Activated naive CD4-positive, alpha-beta T cell treated with anti-CD3 and anti-CD28 coated beads, Interleukin-2, amount 10 ng/mL, durations not matched to agents 7 days and 5 days (primary cell): ENCODE data around the gene CARM1.
"Not testable (repeated sequence)": the region's sequence is repeated elsewhere in the genome, so short reads cannot be mapped to it uniquely, and the experiment has no call there.

ENCODE experiments used
- CTCF ChIA-PET: fragments of 350-600 bp; sonication (Branson Sonifier 250); formaldehyde crosslinking; loops from one replicate; lab custom pipeline; 2021; ENCODE audit warnings: antibody characterized with exemption; lab: Charles Lee
- DNase-seq: peaks from one replicate; pipeline ENCODE4 v3.0.0-alpha.2; 2020
- H3K27ac Mint-ChIP-seq: one replicate; pipeline ENCODE4 v1.8.0; 2021; ENCODE audit warnings: mild to moderate bottlenecking, moderate library complexity, mixed read lengths
- H3K27me3 Mint-ChIP-seq: one replicate; pipeline ENCODE4 v1.8.0; 2021; ENCODE audit warnings: mild to moderate bottlenecking, mixed read lengths
- H3K36me3 Mint-ChIP-seq: one replicate; pipeline ENCODE4 v1.8.0; 2021; ENCODE audit warnings: mixed read lengths
- H3K4me1 Mint-ChIP-seq: one replicate; pipeline ENCODE4 v1.8.0; 2021; ENCODE audit warnings: mixed read lengths
- H3K4me3 Mint-ChIP-seq: one replicate; pipeline ENCODE4 v1.8.0; 2021; ENCODE audit warnings: mild to moderate bottlenecking, moderate library complexity, mixed read lengths
- H3K9me3 Mint-ChIP-seq: one replicate; pipeline ENCODE4 v1.8.0; 2021; ENCODE audit warnings: mixed read lengths

CARM1 gene

GRCh38 chr19:10854350-10855089 lies 16.8 kb upstream of the CARM1 start:
- DNase-seq = no peak
- Mint-ChIP-seq H3K4me1 (no peaks in the 10 kb centered on the region), H3K27me3 (no peaks in the 10 kb centered on the region)

GRCh38 chr19:10855879-10856522 lies 15.4 kb upstream of the CARM1 start:
- Mint-ChIP-seq H3K27ac (no peak overlapping the region), H3K27me3 (no peaks in the 10 kb centered on the region), H3K4me3 (no peak overlapping the region), H3K4me1 (peaks cover under 1% of the 10 kb centered on the region), H3K9me3 (no peaks in the 10 kb centered on the region), H3K36me3 (no peaks in the 10 kb centered on the region)
- DNase-seq = peak; percentile 47
- CTCF ChIA-PET = interaction anchor here (1.1 to 3.6 kb wide), 8 partner anchors 8 to 154 kb away, joined by 3 to 32 read pairs (median 6); partner anchors contain the start of gene DNM2

More at GRCh38 chr19:10854350-10855089, 16.8 kb upstream of the CARM1 start:
- H3K27ac Mint-ChIP-seq = no peak overlapping the region
- CTCF ChIA-PET = interaction anchor here (0.6 to 3.6 kb wide), 6 partner anchors 10 to 137 kb away, joined by 3 to 32 read pairs (median 4); partner anchors contain the start of genes DNM2 and TMED1
- no peaks in the 10 kb centered on the region for H3K36me3 Mint-ChIP-seq
- no peak overlapping the region for H3K4me3 Mint-ChIP-seq
- no peaks in the 10 kb centered on the region for H3K9me3 Mint-ChIP-seq

GRCh38 chr19:10856899-10857298 lies 14.5 kb upstream of the CARM1 start:
- not testable (repeated sequence) for H3K27ac Mint-ChIP-seq, H3K4me3 Mint-ChIP-seq, H3K4me1 Mint-ChIP-seq, DNase-seq, H3K36me3 Mint-ChIP-seq, H3K9me3 Mint-ChIP-seq, H3K27me3 Mint-ChIP-seq
- CTCF ChIA-PET = interaction anchor here (1.0 to 2.9 kb wide), 6 partner anchors 9 to 155 kb away, joined by 3 to 14 read pairs (median 4); partner anchors contain the start of gene DNM2

- CTCF ChIA-PET = interaction anchor here (0.6 to 2.9 kb wide), 10 partner anchors 9 to 141 kb away, joined by 3 to 14 read pairs (median 5); partner anchors contain the start of genes C19orf38, CARM1, DNM2 and TMED1
- Mint-ChIP-seq H3K36me3 (peaks cover 1% of the 10 kb centered on the region), H3K4me1 (peaks cover 9% of the 10 kb centered on the region), H3K27ac (no peak overlapping the region), H3K27me3 (no peaks in the 10 kb centered on the region), H3K9me3 (no peaks in the 10 kb centered on the region), H3K4me3 (no peak overlapping the region)
- DNase-seq = peak; percentile 47
Observed at GRCh38 chr19:10858204-10858828, 13.0 kb upstream of the CARM1 start.

GRCh38 chr19:10861103-10861651 lies 10.2 kb upstream of the CARM1 start:
- H3K4me1 Mint-ChIP-seq = peaks cover 23% of the 10 kb centered on the region
- peak; percentile 58 for DNase-seq

GRCh38 chr19:10862561-10863106 lies 8.7 kb upstream of the CARM1 start:
- H3K9me3 Mint-ChIP-seq = no peaks in the 10 kb centered on the region

More at GRCh38 chr19:10861103-10861651, 10.2 kb upstream of the CARM1 start:
- Mint-ChIP-seq H3K27ac (peak overlapping the region; percentile 65), H3K4me3 (no peak overlapping the region), H3K9me3 (no peaks in the 10 kb centered on the region), H3K27me3 (no peaks in the 10 kb centered on the region), H3K36me3 (peaks cover 1% of the 10 kb centered on the region)
- CTCF ChIA-PET = interaction anchor here (0.6 to 8.4 kb wide), 4 partner anchors 9 to 143 kb away, joined by 3 to 142 read pairs (median 4); partner anchors contain the start of gene DNM2

GRCh38 chr19:10863107-10863717 lies 8.1 kb upstream of the CARM1 start:
- Mint-ChIP-seq H3K27ac (no peak overlapping the region), H3K4me3 (no peak overlapping the region), H3K4me1 (peaks cover 29% of the 10 kb centered on the region), H3K36me3 (peaks cover 1% of the 10 kb centered on the region), H3K27me3 (no peaks in the 10 kb centered on the region), H3K9me3 (no peaks in the 10 kb centered on the region)
- CTCF ChIA-PET = interaction anchor here (0.9 to 8.4 kb wide), 17 partner anchors 9 to 161 kb away, joined by 3 to 142 read pairs (median 6); partner anchors contain the start of genes C19orf38, DNM2, QTRT1 and TMED1
- no peak for DNase-seq

More at GRCh38 chr19:10862561-10863106, 8.7 kb upstream of the CARM1 start:
- Mint-ChIP-seq H3K36me3 (peaks cover 1% of the 10 kb centered on the region), H3K4me1 (peaks cover 23% of the 10 kb centered on the region), H3K27ac (no peak overlapping the region), H3K4me3 (no peak overlapping the region), H3K27me3 (no peaks in the 10 kb centered on the region)
- no peak for DNase-seq
- CTCF ChIA-PET = interaction anchor here (0.7 to 8.4 kb wide), 5 partner anchors 17 to 144 kb away, joined by 4 to 142 read pairs (median 6); partner anchors contain the start of genes DNM2 and TMED1

- peaks cover 33% of the 10 kb centered on the region for H3K4me1 Mint-ChIP-seq
- H3K27ac Mint-ChIP-seq = no peak overlapping the region
- no peaks in the 10 kb centered on the region for H3K27me3 Mint-ChIP-seq
- peaks cover 1% of the 10 kb centered on the region for H3K36me3 Mint-ChIP-seq
- H3K4me3 Mint-ChIP-seq = no peak overlapping the region
- DNase-seq = peak; percentile 89
- H3K9me3 Mint-ChIP-seq = no peaks in the 10 kb centered on the region
- CTCF ChIA-PET = interaction anchor here (0.8 to 8.4 kb wide), 24 partner anchors 8 to 284 kb away, joined by 3 to 142 read pairs (median 6); partner anchors contain the start of genes C19orf38, DNM2, QTRT1 and TMED1
Observed at GRCh38 chr19:10864538-10864899, 6.8 kb upstream of the CARM1 start.

- DNase-seq = no peak
- no peak overlapping the region for H3K4me3 Mint-ChIP-seq
- H3K27ac Mint-ChIP-seq = no peak overlapping the region
- H3K4me1 Mint-ChIP-seq = peaks cover 39% of the 10 kb centered on the region
- CTCF ChIA-PET = interaction anchor here (0.7 to 8.4 kb wide), 6 partner anchors 10 to 148 kb away, joined by 3 to 142 read pairs (median 6); partner anchors contain the start of genes DNM2 and TMED1
- no peaks in the 10 kb centered on the region for H3K27me3 Mint-ChIP-seq
- no peaks in the 10 kb centered on the region for H3K36me3 Mint-ChIP-seq
- no peaks in the 10 kb centered on the region for H3K9me3 Mint-ChIP-seq
Observed at GRCh38 chr19:10866495-10866894, 4.9 kb upstream of the CARM1 start.

GRCh38 chr19:10868872-10869547 lies 2.3 kb upstream of the CARM1 start:
- no peaks in the 10 kb centered on the region for H3K27me3 Mint-ChIP-seq
- H3K27ac Mint-ChIP-seq = peak overlapping the region; percentile 33
- H3K4me1 Mint-ChIP-seq = peaks cover 41% of the 10 kb centered on the region
- H3K36me3 Mint-ChIP-seq = no peaks in the 10 kb centered on the region
- H3K4me3 Mint-ChIP-seq = no peak overlapping the region
- no peak for DNase-seq
- no peaks in the 10 kb centered on the region for H3K9me3 Mint-ChIP-seq
- CTCF ChIA-PET = no interaction called here

GRCh38 chr19:10869872-10870311 lies 1.5 kb upstream of the CARM1 start:
- H3K27me3 Mint-ChIP-seq, H3K36me3 Mint-ChIP-seq: not testable (repeated sequence)
- peaks cover 34% of the 10 kb centered on the region for H3K4me1 Mint-ChIP-seq

GRCh38 chr19:10870501-10870954 lies 825 bp upstream of the CARM1 start:
- no peaks in the 10 kb centered on the region for H3K9me3 Mint-ChIP-seq
- H3K4me3 Mint-ChIP-seq = peak overlapping the region; percentile 78
- no peaks in the 10 kb centered on the region for H3K27me3 Mint-ChIP-seq
- CTCF ChIA-PET = interaction anchor here (0.6 to 1.9 kb wide), 5 partner anchors 9 to 153 kb away, joined by 3 to 11 read pairs (median 5); partner anchors contain the start of gene DNM2
- peaks cover 34% of the 10 kb centered on the region for H3K4me1 Mint-ChIP-seq
- peak overlapping the region; percentile 92 for H3K27ac Mint-ChIP-seq
- H3K36me3 Mint-ChIP-seq = no peaks in the 10 kb centered on the region
- DNase-seq = no peak

More at GRCh38 chr19:10869872-10870311, 1.5 kb upstream of the CARM1 start:
- H3K4me3 Mint-ChIP-seq = peak overlapping the region; percentile 78
- not testable (repeated sequence) for DNase-seq, H3K9me3 Mint-ChIP-seq
- H3K27ac Mint-ChIP-seq = peak overlapping the region; percentile 92
- CTCF ChIA-PET = interaction anchor here (1.0 to 1.9 kb wide), 3 partner anchors 9 to 153 kb away, joined by 3 to 11 read pairs (median 8); partner anchors contain the start of gene DNM2
